Cardiac fibroblast (primary cell): ENCODE results near the gene ZNF595.
"Not testable (repeated sequence)": the region's sequence is repeated elsewhere in the genome, so short reads cannot be mapped to it uniquely, and the experiment has no call there.

Experiments
- DNase-seq, 2 donors: peaks; one replicate each; pipeline versions ENCODE4 v3.0.0 to v3.0.0-alpha.2; 2010; ENCODE audit warnings: low read depth in 2 of 2
- H3K4me3 ChIP-seq, 2 donors: replicated peaks in 1 of 2; 1 replicate in 1 of 2; 2 replicates in 1 of 2; pipeline ENCODE4 v1.5.1; 2011; ENCODE audit warnings: low read depth in 2 of 2, low read length in 2 of 2, mild to moderate bottlenecking in 2 of 2, moderate library complexity in 1 of 2
- TF ChIP-seq, protein P1 (sequence below): IDR thresholded peaks from one replicate; pipeline ENCODE4 v1.5.1; 2011; ENCODE audit warnings: low read depth, mild to moderate bottlenecking, low read length, inconsistent platforms

The ZNF595 gene

DNA sequence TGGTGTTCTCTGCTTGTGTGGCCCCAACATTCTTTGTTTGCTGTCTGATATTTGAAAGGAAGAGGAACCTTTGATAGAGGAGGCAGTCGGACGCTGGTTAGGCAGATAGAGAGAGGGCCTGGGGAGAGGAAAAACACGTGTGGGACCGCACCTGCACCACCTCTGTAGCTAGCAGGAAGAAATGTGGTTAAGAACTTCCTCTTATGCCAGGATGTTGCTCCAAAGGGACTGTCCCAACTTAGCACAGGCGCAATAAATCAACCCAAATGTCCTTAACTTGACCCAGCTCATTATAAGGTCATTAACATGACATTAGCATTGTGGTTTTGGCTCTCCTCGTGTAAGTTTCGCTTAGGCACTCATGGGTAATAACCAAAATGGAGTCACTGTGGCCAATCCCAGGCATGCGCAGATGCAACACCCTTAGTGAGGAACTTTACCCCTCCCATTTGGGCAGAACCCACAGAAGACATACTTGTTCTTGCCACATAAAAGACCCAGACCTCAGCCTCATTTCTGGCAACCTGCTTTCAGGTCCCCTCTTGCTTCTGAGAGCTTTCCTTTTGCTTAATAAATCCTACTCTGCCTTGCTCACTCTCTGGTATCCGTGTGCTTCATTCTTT lies 1.4 kb upstream of the ZNF595 start:
- DNase-seq, H3K4me3 ChIP-seq: not testable (repeated sequence)

DNA sequence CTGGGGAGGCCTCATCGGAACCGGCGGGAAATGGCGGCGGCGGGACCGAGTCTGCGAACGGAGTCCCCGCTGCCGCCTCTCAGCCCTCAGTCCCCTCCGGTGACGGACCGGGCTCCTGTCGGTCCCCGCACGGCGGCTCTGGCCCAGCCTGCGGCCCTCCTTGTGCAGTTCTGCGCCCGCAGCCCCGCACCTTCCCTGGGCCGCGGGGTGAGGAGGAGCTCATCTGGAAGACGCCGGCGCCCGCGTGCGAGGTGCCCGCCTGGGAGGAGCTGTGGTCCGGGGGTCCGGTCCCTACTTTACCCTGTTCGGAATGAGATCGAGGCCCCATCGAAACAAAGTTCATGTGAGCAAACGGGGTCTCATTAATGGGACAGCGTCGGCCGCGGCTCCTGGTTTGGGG lies 400 bp downstream of the ZNF595 start:
- DNase-seq, H3K4me3 ChIP-seq: not testable (repeated sequence)

DNA sequence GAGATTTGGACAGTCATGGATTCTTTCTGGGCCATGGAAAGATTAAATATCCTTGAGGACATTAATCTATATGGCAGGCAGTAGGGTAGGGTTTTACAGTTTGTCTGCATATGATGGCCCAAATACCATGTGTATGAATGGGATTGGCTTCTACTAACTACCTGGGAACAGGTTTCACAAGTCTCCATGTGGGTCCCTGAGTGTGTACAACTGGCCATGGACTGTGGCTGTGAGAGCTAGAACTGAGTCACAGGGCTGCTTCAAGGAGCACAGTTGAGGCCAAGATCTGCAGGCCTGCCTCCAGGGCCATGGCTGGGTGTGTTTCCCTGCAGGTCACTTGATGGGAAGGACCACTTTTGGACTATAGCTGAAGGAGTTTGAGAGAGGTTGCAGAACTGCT lies 11.6 kb downstream of the ZNF595 start:
- not testable (repeated sequence) for H3K4me3 ChIP-seq, DNase-seq

DNA sequence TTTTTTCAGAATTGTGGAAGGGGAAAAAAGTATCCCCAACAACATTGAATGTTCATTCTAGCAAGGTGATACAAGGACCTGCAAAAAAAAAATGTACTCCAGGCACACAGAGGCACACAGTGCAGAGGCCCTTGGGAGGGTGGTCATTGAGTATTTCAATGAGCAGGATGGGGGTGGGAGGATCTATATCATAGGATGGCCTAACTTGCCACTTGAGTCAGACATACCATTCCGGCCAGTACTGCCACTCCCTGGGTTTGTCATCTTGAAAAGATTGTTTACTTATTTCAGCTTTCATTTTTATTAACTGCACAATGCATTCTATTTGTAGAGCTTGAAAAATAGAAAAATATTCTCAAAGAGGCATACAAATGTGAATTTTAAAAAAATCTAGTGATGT lies 18.7 kb downstream of the ZNF595 start:
- TF ChIP-seq, protein P1, sequence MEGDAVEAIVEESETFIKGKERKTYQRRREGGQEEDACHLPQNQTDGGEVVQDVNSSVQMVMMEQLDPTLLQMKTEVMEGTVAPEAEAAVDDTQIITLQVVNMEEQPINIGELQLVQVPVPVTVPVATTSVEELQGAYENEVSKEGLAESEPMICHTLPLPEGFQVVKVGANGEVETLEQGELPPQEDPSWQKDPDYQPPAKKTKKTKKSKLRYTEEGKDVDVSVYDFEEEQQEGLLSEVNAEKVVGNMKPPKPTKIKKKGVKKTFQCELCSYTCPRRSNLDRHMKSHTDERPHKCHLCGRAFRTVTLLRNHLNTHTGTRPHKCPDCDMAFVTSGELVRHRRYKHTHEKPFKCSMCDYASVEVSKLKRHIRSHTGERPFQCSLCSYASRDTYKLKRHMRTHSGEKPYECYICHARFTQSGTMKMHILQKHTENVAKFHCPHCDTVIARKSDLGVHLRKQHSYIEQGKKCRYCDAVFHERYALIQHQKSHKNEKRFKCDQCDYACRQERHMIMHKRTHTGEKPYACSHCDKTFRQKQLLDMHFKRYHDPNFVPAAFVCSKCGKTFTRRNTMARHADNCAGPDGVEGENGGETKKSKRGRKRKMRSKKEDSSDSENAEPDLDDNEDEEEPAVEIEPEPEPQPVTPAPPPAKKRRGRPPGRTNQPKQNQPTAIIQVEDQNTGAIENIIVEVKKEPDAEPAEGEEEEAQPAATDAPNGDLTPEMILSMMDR: no peak
- DNase-seq: peak in 1 of 2 donors; percentile 22
- H3K4me3 ChIP-seq: no peak overlapping the region

DNA sequence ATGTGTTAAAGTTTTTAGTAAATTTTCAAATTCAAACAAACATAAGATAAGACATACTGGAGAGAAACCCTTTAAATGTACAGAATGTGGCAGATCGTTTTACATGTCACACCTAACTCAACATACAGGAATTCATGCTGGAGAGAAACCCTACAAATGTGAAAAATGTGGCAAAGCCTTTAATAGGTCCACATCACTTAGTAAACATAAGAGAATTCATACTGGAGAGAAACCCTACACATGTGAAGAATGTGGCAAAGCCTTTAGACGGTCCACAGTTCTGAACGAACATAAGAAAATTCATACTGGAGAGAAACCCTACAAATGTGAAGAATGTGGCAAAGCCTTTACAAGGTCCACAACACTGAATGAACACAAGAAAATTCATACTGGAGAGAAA lies 32.8 kb downstream of the ZNF595 start:
- TF ChIP-seq, protein P1: no peak
- H3K4me3 ChIP-seq: no peak overlapping the region
- peak in 1 of 2 donors; percentile 7 for DNase-seq

DNA sequence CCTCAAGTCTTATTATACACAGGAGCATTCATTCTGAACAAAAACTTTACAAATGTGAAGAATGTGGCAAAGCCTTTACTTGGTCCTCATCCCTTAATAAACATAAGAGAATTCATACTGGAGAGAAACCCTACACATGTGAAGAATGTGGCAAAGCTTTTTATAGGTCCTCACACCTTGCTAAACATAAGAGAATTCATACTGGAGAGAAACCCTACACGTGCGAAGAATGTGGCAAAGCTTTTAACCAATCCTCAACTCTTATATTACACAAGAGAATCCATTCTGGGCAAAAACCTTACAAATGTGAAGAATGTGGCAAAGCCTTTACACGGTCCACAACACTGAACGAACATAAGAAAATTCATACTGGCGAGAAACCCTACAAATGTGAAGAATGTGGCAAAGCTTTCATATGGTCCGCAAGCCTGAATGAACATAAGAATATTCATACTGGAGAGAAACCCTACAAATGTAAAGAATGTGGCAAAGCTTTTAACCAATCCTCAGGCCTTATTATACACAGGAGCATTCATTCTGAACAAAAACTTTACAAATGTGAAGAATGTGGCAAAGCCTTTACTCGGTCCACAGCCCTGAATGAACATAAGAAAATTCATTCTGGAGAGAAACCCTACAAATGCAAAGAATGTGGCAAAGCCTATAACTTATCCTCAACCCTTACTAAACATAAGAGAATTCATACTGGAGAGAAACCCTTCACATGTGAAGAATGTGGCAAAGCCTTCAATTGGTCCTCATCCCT lies 33.6 kb downstream of the ZNF595 start:
- not testable (repeated sequence) for H3K4me3 ChIP-seq
- DNase-seq: peak in 1 of 2 donors; percentile 6

DNA sequence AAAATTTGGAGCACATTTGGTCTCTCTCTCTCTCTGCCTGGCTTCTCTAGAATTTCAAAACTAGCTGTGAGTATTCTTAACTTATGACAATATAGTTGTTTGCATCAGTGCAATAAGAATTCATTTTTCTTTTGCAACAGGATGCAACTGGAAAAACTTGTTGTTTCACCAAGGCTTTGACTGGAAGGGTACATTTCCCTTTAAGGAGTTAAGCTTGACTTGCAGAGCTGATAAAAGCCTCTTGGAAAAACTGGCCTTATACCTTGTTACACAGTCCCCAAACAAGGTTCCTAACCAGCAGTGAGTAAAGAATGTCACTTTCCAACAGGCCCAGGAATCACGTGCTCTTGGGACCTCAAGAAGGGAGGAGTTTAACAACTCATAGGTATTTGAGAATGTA lies 45.3 kb downstream of the ZNF595 start:
- H3K4me3 ChIP-seq: no peak overlapping the region
- TF ChIP-seq, protein P1: no peak
- DNase-seq: no peak

DNA sequence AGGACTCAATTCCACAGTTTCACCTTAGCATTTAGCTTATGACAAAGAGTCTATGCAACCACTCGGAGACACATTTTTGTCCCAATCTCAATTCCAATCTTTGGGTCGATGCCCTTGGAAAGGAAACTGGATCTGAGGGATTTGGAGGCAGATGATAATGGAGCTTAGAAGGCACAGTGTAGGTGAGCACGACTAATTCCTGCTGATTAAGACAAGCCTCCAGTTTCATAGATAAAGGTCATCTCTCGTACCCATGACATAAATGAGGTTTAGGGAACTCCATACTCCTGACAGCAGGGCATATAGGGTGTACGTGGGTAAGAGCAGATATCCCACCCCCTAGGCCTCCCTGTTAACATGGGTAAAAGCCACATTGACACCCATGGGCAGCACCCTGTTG lies 46.7 kb downstream of the ZNF595 start:
- H3K4me3 ChIP-seq: no peak overlapping the region
- TF ChIP-seq, protein P1: no peak
- no peak for DNase-seq

DNA sequence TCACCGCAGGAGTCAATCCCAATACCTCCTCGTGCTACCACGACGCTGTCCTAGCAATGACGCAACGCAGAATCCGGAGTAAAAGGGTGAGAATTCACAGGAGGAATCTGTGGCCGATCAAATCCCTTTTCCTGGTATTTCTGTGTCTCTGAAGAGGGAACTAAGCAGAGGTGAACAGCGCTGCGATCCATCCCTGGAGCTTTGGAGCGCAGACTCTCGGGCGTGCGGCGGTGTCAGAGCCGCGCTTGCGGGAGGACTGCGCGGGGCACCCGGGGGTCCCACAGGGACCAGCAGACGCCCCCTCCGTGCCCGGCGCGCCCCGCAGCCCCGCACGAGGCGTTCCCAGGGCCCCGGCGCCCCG lies 53.9 kb downstream of the ZNF595 start:
- H3K4me3 ChIP-seq: no peak overlapping the region
- DNase-seq: no peak
- TF ChIP-seq, protein P1: no peak
